Ramos (cell line): ENCODE measurements around the gene NOTCH3.

Experiments
- in situ Hi-C: fragments of 300-500 bp; cut with MboI; formaldehyde crosslinking; loops from one replicate; pipeline ENCODE4 v1.14.3; 2022; ENCODE audit warnings: low sequenced_read_pairs; ENCODE audit not compliant: unreplicated experiment

NOTCH3 gene

GRCh38 chr19:15128162-15128770 lies 72.5 kb downstream of the NOTCH3 start:
- in situ Hi-C loops = no loop called here

DNA sequence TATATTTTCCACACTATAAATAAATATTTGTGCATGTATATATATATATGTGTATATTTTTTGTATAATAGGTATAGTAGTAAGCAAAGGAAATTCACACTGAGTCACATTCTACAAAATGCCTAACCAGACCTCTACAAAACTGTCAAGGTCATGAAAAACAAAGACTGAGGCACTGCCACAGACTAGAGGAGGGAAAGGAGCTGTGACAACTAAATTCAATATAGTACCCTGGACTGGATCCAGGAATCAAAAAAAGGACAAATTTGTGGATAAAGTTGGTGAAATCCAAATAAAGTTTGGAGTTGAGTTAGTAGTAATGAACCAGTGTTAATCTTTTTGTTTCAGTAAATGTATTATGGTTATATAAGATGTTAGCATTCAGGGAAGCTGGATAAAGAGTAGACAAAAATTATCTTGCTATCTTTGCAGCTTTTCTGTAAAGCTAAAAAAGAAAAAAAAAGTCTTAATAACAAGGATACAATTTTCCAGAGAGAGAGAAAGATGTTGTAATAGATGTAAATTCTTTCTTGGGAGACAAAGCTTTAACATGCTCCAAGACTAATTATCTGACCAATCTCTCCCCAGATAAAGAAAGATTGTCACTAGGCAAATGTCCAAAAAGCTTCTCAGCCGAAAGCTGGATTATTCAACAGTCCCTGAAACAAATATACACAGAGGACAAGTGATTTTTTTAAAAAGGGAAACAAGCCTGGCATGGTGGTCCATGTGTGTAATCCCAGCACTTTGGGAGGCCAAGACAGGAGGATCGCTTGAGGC lies 74.5 kb downstream of the NOTCH3 start:
- in situ Hi-C loops = no loop called here

GRCh38 chr19:15125232-15126067 lies 75.3 kb downstream of the NOTCH3 start:
- in situ Hi-C loops = no loop called here

DNA sequence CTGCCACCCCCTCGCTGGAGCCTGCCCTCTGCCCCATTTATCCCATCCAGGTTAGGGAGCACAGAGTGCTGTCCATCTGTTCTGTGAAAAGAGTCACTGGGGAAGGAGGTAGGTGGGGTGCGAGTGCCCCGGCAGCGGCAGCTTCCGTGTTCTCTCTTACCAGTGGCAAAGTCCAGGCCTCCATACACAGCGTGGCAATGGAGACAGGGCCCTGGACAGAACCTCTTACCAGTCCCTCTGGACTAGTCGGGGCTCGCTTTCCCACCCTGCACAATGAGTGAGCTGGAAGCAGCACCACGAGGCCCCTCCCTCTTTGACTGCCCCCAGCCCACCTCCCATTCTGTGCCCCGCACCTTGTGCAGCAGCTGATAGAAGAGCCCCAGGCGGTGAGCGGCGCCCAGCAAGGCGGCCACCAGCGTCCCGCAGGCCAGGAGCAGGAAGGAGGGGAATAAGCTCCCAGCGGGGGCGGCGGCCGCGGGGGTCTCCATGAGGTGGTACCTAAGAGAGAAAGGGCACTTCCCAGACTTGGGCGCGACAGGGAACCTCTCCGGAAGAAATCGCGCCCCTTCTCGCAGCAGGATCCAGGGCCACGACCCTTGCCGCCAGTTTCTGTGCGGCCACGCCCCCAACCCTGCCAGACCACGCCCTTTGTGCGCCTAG lies 76.1 kb downstream of the NOTCH3 start:
- in situ Hi-C loops = no loop called here

GRCh38 chr19:15123900-15124299 lies 76.9 kb downstream of the NOTCH3 start:
- in situ Hi-C loops = no loop called here

GRCh38 chr19:15123031-15123890 lies 77.5 kb downstream of the NOTCH3 start:
- in situ Hi-C loops = no loop called here

GRCh38 chr19:15122331-15123030 lies 78.3 kb downstream of the NOTCH3 start:
- in situ Hi-C loops = no loop called here

GRCh38 chr19:15120135-15121026 lies 80.4 kb downstream of the NOTCH3 start:
- in situ Hi-C loops = no loop called here

- in situ Hi-C loops = no loop called here
Measured at GRCh38 chr19:15118789-15119494, 81.9 kb downstream of the NOTCH3 start.

DNA sequence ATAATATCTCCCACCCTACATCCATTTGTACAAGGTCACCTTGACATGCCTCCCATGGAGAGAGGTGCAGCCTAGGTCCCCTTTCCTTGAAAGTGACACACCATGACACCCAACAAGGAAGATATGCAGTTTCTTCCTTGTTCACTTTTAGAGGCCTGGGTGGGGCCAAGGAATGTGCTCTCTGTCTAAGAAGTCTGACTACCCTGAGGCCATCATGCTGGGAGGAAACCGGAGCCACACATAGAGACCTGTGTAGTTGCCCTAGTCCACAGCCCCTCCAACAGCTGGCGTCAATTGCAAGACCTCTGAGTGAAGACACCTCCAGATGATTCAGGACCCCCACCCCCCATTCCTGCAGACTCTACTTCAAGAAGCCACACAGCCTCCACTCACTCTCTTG lies 82.5 kb downstream of the NOTCH3 start:
- in situ Hi-C loops = no loop called here

DNA sequence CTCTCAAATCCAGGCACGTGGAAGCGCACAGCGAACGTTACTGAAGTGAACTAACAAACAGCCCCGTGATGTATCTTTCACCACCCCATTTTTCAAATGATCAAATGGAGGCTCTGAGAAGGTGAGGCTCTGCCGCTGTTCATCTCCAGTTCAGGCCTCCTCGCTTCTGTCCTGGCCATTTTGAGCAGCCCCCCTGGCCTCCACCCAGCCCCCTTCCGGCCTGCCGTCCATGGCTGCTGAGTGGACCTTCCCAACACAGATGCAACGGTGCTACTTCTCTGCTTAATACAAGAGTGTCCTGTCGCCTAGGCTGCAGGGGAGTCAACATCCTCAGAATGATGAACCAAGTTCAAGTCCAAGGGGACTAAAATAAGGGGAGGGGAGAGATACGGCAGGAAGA lies 83.9 kb downstream of the NOTCH3 start:
- in situ Hi-C loops = no loop called here

GRCh38 chr19:15115762-15116615 lies 84.8 kb downstream of the NOTCH3 start:
- in situ Hi-C loops = no loop called here

- in situ Hi-C loops = no loop called here
Measured at GRCh38 chr19:15115080-15115479, 85.7 kb downstream of the NOTCH3 start.

- in situ Hi-C loops = no loop called here
Measured at GRCh38 chr19:15114153-15114540, 86.6 kb downstream of the NOTCH3 start.

GRCh38 chr19:15113245-15114152 lies 87.3 kb downstream of the NOTCH3 start:
- in situ Hi-C loops = no loop called here

DNA sequence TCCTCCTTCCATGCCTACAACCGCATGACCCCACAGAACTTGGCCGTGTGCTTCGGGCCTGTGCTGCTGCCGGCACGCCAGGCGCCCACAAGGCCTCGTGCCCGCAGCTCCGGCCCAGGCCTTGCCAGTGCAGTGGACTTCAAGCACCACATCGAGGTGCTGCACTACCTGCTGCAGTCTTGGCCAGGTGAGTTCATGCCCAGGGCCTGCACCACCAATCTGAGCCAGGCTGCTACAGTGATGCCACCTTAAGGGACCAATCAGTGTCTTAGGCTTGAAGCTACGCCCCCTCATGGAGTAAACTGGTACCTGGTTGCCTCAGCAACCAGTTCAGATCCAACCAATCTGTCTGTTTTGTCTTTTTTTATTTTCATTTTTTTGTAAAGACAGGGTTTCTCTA lies 88.4 kb downstream of the NOTCH3 start:
- in situ Hi-C loops = no loop called here
